AG10803 (cell line): Measurements from ENCODE around the gene VDR.

Experiments
- DNase-seq: peaks from one replicate; pipeline ENCODE4 v3.0.0; 2010; ENCODE audit warnings: low read depth
- H3K4me3 ChIP-seq: 2 replicates; pipeline ENCODE4 v1.5.1; 2011; ENCODE audit warnings: mild to moderate bottlenecking, low read length, control low read depth
- CTCF ChIP-seq: conservative IDR thresholded peaks from 2 replicates; pipeline ENCODE4 v1.5.1; 2011; ENCODE audit warnings: mild to moderate bottlenecking, low read length, control low read depth, inconsistent platforms

VDR gene

GRCh38 chr12:47856094-47856493 lies 48.7 kb downstream of the VDR start:
- no peak overlapping the region for H3K4me3 ChIP-seq
- TF ChIP-seq CTCF, result no peak
- no peak for DNase-seq

DNA sequence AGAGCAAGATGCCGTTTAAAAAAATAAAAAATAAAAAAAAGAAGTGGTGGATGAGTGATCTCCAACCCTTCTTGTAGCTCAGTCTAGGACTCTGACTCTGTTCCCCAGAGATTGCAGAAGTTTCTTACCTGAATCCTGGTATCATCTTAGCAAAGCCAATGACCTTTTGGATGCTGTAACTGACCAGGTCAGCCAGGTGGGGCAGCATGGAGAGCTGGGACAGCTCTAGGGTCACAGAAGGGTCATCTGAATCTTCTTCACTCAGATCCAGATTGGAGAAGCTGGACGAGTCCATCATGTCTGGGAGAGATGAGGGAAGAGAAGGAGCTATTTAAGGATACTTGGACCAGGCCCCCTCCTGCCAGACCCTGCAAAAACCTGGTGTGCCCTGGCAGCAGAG lies 49.3 kb downstream of the VDR start:
- TF ChIP-seq CTCF, result no peak
- DNase-seq, result no peak

DNA sequence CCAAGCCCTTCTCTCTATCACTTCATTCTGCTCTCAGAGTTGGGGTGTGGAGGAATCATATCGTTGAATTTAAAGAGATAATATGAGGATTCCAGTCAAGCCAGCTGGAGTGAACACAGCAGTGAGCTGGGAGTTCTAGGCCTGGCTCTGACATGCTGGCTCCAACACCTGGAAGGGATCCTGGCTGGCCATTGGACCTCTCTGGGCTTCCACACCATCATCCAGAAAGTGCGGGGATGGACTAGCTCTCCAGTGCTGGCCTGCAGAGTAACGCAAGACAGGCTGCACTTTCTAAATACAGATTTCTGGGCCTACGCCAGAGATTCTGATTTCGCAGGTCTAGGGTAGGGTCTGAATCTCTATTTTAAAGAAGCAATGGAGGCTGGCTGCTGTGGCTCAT lies 50.3 kb downstream of the VDR start:
- DNase-seq, result no peak
- no peak for TF ChIP-seq CTCF
- no peak overlapping the region for H3K4me3 ChIP-seq

More for the DNA sequence above, 49.3 kb downstream of the VDR start:
- no peak overlapping the region for H3K4me3 ChIP-seq

GRCh38 chr12:47852096-47852571 lies 52.7 kb downstream of the VDR start:
- TF ChIP-seq CTCF, result no peak
- no peak for DNase-seq
- no peak overlapping the region for H3K4me3 ChIP-seq

DNA sequence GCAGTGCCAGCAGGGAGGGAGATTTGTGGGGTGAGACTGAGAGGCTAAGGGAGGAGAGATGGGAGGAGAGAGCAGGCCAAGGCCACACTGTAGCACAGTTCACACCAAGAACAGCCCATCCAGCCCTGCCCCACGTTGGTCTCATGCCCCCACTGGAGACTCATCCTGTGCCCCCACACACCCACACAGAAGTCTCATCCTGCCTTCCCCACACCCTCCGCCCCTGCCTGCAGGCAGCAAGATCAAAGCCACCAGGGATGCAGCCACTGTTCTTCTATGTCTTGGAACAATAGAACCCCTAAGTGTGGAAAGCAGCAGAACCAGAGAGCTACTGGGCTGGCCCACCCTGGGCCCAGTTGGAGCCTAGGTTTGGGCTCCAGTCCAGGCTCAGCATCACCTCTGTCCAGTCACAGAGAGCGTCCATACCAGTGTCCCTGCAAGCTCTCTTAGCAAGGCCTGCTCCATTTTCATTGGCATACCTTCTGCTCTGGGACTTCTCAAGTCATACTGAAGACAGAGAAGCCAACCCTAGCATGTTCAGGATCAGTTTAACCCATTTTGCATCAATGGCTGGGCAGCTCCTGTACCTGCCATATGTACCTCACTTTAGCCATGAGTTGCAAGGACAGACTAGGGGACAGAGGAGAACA lies 53.4 kb downstream of the VDR start:
- no peak for DNase-seq
- TF ChIP-seq CTCF, result no peak
- H3K4me3 ChIP-seq, result no peak overlapping the region

DNA sequence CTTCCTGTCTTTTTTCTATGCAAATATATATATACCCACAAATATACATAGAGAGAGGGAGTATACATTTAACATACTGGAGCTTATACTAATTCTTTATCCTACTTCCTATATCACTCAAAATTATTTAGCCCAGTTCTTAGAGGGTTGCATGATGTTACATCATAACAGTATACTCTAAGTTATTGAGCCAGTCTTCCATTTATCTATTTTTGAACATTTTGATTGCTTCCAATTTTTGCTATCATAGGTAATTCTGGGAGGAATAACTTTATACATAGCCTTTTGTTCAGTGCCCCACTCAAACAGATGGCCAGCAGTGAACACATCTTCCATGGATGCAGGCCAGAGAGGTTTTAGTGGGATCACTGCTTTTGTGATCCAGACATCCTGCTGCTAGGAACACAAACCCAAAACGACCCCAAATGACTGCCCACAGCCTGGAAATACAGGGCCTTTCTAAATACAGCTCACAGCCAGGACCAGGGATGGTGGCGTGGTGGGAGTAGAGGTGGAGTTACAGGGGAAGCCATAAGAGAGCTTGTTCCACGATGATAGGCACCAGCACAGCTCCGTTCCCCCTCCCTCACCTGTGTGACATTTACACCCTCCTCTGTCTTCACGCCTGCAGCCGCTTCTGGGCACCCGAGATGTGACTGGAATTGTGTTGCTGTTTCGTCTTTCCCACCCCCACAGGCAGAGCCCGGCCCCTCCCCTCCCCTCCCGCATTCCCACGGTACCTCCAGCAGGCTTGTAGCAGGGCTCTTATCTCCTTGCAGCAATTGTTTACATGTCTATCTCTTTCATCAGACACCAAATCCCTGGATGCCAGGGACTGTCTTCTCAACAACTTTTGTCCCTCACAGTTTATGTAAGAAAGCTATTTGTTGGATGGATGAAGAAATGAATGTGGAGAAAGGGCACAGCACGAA lies 54.4 kb downstream of the VDR start:
- DNase-seq, result no peak
- TF ChIP-seq CTCF, result no peak
- H3K4me3 ChIP-seq, result no peak overlapping the region
